WTC11 (cell line): ENCODE data around the gene CHST11. TPM values are rescaled to one million over a fixed set of nuclear protein-coding genes. Genes with fewer than 3 reads are reported as not detected.

Source experiments
- ATAC-seq: fragments of 200-7000 bp; cut with Tn5 transposase; 2 replicates; pipeline ENCODE4 v1.10.0; 2021; ENCODE audit warnings: mild to moderate bottlenecking, moderate library complexity
- CTCF ChIA-PET: fragments of 300-600 bp; sonication (Branson Sonifier 250); formaldehyde crosslinking; loops from one replicate; lab custom pipeline; 2021; ENCODE audit warnings: antibody characterized with exemption; lab: Charles Lee
- POLR2A ChIA-PET: fragments of 350-600 bp; sonication (Branson Sonifier 250); formaldehyde crosslinking; loops from one replicate; lab custom pipeline; 2021; ENCODE audit warnings: antibody characterized with exemption; lab: Charles Lee
- DNase-seq: peaks from one replicate; pipeline ENCODE4 v3.0.0; 2021; ENCODE audit warnings: low spot score
- H3K27ac Mint-ChIP-seq: 2 replicates; pipeline ENCODE4 v1.8.0; 2021; ENCODE audit warnings: mixed read lengths
- H3K27me3 Mint-ChIP-seq: 2 replicates; pipeline ENCODE4 v1.8.0; 2021; ENCODE audit warnings: low read depth, mild to moderate bottlenecking, moderate library complexity, mixed read lengths
- H3K36me3 Mint-ChIP-seq: 2 replicates; pipeline ENCODE4 v1.8.0; 2021; ENCODE audit warnings: mixed read lengths
- H3K4me1 Mint-ChIP-seq: 2 replicates; pipeline ENCODE4 v1.8.0; 2022; ENCODE audit warnings: mixed read lengths
- H3K4me3 Mint-ChIP-seq: 2 replicates; pipeline ENCODE4 v1.8.0; 2021; ENCODE audit warnings: mild to moderate bottlenecking, moderate library complexity, mixed read lengths
- H3K9me3 Mint-ChIP-seq: 2 replicates; pipeline ENCODE4 v1.8.0; 2021; ENCODE audit warnings: mixed read lengths
- ATF3 ChIP-seq: sonication (generic); formaldehyde crosslinking; conservative IDR thresholded peaks from 2 replicates; pipeline ENCODE4 v1.8.1; 2022; ENCODE audit warnings: mild to moderate bottlenecking, missing genetic modification reagents
- E2F4 ChIP-seq: sonication (generic); formaldehyde crosslinking; IDR thresholded peaks from 2 replicates; pipeline ENCODE4 v1.8.1; 2022; ENCODE audit warnings: low read depth, mild to moderate bottlenecking, moderate library complexity, missing genetic modification reagents, borderline replicate concordance
- ELF4 ChIP-seq: sonication (generic); formaldehyde crosslinking; IDR thresholded peaks from 2 replicates; pipeline ENCODE4 v1.8.1; 2022; ENCODE audit warnings: low read depth, mild to moderate bottlenecking, moderate library complexity, missing genetic modification reagents
- EMX1 ChIP-seq: fragments of 250-450 bp; sonication (Bioruptor Pico); IDR thresholded peaks from 2 replicates; pipeline ENCODE4 v1.8.0; 2021; ENCODE audit warnings: mild to moderate bottlenecking
- ETV6 ChIP-seq: sonication (generic); formaldehyde crosslinking; IDR thresholded peaks from 2 replicates; pipeline ENCODE4 v1.8.1; 2022; ENCODE audit warnings: mild to moderate bottlenecking, missing genetic modification reagents
- MAX ChIP-seq: sonication (generic); formaldehyde crosslinking; IDR thresholded peaks from 2 replicates; pipeline ENCODE4 v1.8.0; 2022; ENCODE audit warnings: mild to moderate bottlenecking, missing genetic modification reagents
- NFE2L1 ChIP-seq: sonication (generic); formaldehyde crosslinking; IDR thresholded peaks from 2 replicates; pipeline ENCODE4 v1.8.1; 2023; ENCODE audit warnings: missing genetic modification reagents
- OVOL2 ChIP-seq: fragments of 250-450 bp; sonication (Bioruptor Pico); IDR thresholded peaks from 2 replicates; pipeline ENCODE4 v1.9.0; 2021; ENCODE audit warnings: mild to moderate bottlenecking, borderline replicate concordance
- SMAD3 ChIP-seq: sonication (generic); formaldehyde crosslinking; IDR thresholded peaks from 2 replicates; pipeline ENCODE4 v1.8.0; 2022; ENCODE audit warnings: missing genetic modification reagents, mild to moderate bottlenecking, borderline replicate concordance
- SMAD4 ChIP-seq: sonication (generic); formaldehyde crosslinking; IDR thresholded peaks from 2 replicates; pipeline ENCODE4 v1.8.0; 2022; ENCODE audit warnings: mild to moderate bottlenecking, missing genetic modification reagents
- ZBTB21 ChIP-seq: sonication (generic); formaldehyde crosslinking; IDR thresholded peaks from 2 replicates; pipeline ENCODE4 v1.8.1; 2023; ENCODE audit warnings: mild to moderate bottlenecking, missing genetic modification reagents, borderline replicate concordance
- ZNF263 ChIP-seq: sonication (generic); formaldehyde crosslinking; IDR thresholded peaks from 2 replicates; pipeline ENCODE4 v1.8.1; 2022; ENCODE audit warnings: low read depth, mild to moderate bottlenecking, moderate library complexity, missing genetic modification reagents
- total RNA-seq: library from RNA; stranded (reverse); gene quantifications from 3 replicates; pipeline ENCODE4 v1.2.3, GENCODE V29; 2021
- TF ChIP-seq, protein P1 (sequence below): fragments of 250-450 bp; sonication (Bioruptor Pico); IDR thresholded peaks from 2 replicates; pipeline ENCODE4 v1.9.0; 2021; ENCODE audit warnings: mild to moderate bottlenecking, borderline replicate concordance
- TF ChIP-seq, protein P2 (sequence below): fragments of 250-450 bp; sonication (Bioruptor Pico); IDR thresholded peaks from 2 replicates; pipeline ENCODE4 v2.1.2; 2022; ENCODE audit warnings: mild to moderate bottlenecking, moderate library complexity
- TF ChIP-seq, protein P3 (sequence below): fragments of 250-450 bp; sonication (Bioruptor Pico); conservative IDR thresholded peaks from 2 replicates; pipeline ENCODE4 v1.9.0; 2021; ENCODE audit warnings: mild to moderate bottlenecking
- TF ChIP-seq, protein P4 (sequence below): fragments of 250-450 bp; sonication (Bioruptor Pico); IDR thresholded peaks from 2 replicates; pipeline ENCODE4 v1.9.0; 2021; ENCODE audit warnings: moderate library complexity, mild to moderate bottlenecking, inconsistent platforms, borderline replicate concordance
- TF ChIP-seq, protein P5 (sequence below): sonication (generic); formaldehyde crosslinking; IDR thresholded peaks from 2 replicates; pipeline ENCODE4 v1.8.1; 2023; ENCODE audit warnings: mild to moderate bottlenecking, moderate library complexity, missing genetic modification reagents

The CHST11 gene
- total RNA-seq, 1 experiment from 2014 or later = 24.2 TPM

GRCh38 chr12:104672501-104673265 is 215.9 kb downstream of the CHST11 start:
- H3K9me3 Mint-ChIP-seq = no peaks in the 10 kb centered on the region
- ChIA-PET CTCF (interaction anchor here (1.0 to 4.3 kb wide), 2 partner anchors 118 to 291 kb away, joined by 3 to 30 read pairs; no protein-coding TSS in a partner anchor), POLR2A (no interaction called here)
- TF ChIP-seq ETV6 (no peak), OVOL2 (CRISPR knock-in tag) (no peak), MAX (CRISPR knock-in tag) (no peak), SMAD4 (CRISPR knock-in tag) (no peak), ZNF263 (no peak), E2F4 (CRISPR knock-in tag) (no peak), NFE2L1 (CRISPR knock-in tag) (no peak), ATF3 (CRISPR knock-in tag) (no peak)
- TF ChIP-seq, protein P1, sequence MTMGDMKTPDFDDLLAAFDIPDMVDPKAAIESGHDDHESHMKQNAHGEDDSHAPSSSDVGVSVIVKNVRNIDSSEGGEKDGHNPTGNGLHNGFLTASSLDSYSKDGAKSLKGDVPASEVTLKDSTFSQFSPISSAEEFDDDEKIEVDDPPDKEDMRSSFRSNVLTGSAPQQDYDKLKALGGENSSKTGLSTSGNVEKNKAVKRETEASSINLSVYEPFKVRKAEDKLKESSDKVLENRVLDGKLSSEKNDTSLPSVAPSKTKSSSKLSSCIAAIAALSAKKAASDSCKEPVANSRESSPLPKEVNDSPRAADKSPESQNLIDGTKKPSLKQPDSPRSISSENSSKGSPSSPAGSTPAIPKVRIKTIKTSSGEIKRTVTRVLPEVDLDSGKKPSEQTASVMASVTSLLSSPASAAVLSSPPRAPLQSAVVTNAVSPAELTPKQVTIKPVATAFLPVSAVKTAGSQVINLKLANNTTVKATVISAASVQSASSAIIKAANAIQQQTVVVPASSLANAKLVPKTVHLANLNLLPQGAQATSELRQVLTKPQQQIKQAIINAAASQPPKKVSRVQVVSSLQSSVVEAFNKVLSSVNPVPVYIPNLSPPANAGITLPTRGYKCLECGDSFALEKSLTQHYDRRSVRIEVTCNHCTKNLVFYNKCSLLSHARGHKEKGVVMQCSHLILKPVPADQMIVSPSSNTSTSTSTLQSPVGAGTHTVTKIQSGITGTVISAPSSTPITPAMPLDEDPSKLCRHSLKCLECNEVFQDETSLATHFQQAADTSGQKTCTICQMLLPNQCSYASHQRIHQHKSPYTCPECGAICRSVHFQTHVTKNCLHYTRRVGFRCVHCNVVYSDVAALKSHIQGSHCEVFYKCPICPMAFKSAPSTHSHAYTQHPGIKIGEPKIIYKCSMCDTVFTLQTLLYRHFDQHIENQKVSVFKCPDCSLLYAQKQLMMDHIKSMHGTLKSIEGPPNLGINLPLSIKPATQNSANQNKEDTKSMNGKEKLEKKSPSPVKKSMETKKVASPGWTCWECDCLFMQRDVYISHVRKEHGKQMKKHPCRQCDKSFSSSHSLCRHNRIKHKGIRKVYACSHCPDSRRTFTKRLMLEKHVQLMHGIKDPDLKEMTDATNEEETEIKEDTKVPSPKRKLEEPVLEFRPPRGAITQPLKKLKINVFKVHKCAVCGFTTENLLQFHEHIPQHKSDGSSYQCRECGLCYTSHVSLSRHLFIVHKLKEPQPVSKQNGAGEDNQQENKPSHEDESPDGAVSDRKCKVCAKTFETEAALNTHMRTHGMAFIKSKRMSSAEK = no peak
- TF ChIP-seq, protein P2, sequence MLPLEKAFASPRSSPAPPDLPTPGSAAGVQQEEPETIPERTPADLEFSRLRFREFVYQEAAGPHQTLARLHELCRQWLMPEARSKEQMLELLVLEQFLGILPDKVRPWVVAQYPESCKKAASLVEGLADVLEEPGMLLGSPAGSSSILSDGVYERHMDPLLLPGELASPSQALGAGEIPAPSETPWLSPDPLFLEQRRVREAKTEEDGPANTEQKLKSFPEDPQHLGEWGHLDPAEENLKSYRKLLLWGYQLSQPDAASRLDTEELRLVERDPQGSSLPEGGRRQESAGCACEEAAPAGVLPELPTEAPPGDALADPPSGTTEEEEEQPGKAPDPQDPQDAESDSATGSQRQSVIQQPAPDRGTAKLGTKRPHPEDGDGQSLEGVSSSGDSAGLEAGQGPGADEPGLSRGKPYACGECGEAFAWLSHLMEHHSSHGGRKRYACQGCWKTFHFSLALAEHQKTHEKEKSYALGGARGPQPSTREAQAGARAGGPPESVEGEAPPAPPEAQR (CRISPR knock-in tag) = no peak
- TF ChIP-seq, protein P3, sequence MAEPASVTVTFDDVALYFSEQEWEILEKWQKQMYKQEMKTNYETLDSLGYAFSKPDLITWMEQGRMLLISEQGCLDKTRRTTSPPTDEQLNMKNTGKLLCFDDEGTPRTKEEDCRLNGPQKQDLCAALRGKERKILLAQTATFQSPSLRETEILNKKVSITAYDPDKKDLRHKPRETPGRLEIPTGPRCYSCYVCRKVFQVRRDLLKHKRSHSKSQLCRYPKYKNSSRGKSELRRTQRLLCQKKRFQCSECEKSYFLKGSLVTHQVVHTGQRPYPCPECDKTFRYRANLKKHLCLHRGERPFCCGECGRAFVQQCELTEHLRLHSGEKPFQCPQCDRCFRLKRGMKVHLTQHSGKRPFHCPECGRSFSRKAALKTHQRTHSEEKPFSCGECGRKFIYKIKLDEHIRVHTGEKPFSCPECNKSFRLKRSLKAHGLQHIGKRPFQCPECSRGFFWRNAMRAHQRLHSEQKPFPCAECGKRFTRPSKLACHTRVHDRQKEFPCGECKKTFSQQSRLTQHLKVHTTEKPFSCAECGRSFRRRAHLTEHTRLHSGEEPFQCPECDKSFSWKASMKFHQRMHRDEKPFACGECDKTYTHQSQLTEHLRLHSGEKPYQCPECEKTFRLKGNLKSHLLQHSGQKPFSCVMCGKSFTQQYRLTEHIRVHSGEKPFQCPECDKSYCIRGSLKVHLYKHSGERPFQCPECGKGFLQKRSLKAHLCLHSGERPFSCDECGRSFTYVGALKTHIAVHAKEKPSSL (CRISPR knock-in tag) = no peak
- TF ChIP-seq, all 79 proteins: peak for 0
- Mint-ChIP-seq H3K27ac (peak overlapping the region; percentile 38; the same call in 1 of the 2 replicates), H3K4me3 (no peak overlapping the region), H3K36me3 (no peaks in the 10 kb centered on the region), H3K4me1 (peaks cover 46% of the 10 kb centered on the region), H3K27me3 (no peaks in the 10 kb centered on the region)
- no peak for DNase-seq
- ATAC-seq = no peak

- POLR2A ChIA-PET = no interaction called here
- DNase-seq (no peak), ATAC-seq (no peak)
- no peak overlapping the region for H3K27ac Mint-ChIP-seq
- peaks cover 51% of the 10 kb centered on the region for H3K4me1 Mint-ChIP-seq
- no peaks in the 10 kb centered on the region for H3K9me3 Mint-ChIP-seq
- no peaks in the 10 kb centered on the region for H3K36me3 Mint-ChIP-seq
- CTCF ChIA-PET = interaction anchor here (1.2 kb wide), 1 partner anchor 117 kb away, joined by 3 read pairs; no protein-coding TSS in a partner anchor
- H3K27me3 Mint-ChIP-seq = no peaks in the 10 kb centered on the region
- no peak overlapping the region for H3K4me3 Mint-ChIP-seq
- TF ChIP-seq ZBTB21 (CRISPR knock-in tag) = no peak
- TF ChIP-seq SMAD3 (CRISPR knock-in tag) = no peak
- no peak for TF ChIP-seq SMAD4 (CRISPR knock-in tag)
- no peak for TF ChIP-seq ZNF263
- TF ChIP-seq ELF4 (CRISPR knock-in tag) = no peak
- TF ChIP-seq EMX1 = no peak
- TF ChIP-seq, protein P4, sequence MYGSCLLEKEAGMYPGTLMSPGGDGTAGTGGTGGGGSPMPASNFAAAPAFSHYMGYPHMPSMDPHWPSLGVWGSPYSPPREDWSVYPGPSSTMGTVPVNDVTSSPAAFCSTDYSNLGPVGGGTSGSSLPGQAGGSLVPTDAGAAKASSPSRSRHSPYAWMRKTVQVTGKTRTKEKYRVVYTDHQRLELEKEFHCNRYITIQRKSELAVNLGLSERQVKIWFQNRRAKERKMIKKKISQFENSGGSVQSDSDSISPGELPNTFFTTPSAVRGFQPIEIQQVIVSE (CRISPR knock-in tag) = no peak
- TF ChIP-seq, protein P3 (CRISPR knock-in tag) = no peak
- TF ChIP-seq, protein P5, sequence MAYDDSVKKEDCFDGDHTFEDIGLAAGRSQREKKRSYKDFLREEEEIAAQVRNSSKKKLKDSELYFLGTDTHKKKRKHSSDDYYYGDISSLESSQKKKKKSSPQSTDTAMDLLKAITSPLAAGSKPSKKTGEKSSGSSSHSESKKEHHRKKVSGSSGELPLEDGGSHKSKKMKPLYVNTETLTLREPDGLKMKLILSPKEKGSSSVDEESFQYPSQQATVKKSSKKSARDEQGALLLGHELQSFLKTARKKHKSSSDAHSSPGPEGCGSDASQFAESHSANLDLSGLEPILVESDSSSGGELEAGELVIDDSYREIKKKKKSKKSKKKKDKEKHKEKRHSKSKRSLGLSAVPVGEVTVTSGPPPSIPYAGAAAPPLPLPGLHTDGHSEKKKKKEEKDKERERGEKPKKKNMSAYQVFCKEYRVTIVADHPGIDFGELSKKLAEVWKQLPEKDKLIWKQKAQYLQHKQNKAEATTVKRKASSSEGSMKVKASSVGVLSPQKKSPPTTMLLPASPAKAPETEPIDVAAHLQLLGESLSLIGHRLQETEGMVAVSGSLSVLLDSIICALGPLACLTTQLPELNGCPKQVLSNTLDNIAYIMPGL (CRISPR knock-in tag) = no peak
Observed at GRCh38 chr12:104673294-104673693, 216.5 kb downstream of the CHST11 start.
